GM12878 (cell line): ENCODE results near the gene RAB3B. TPM values are rescaled to one million over a fixed set of nuclear protein-coding genes. Genes with fewer than 3 reads are reported as not detected.

Experiments used
- ATAC-seq: fragments of 200-7000 bp; cut with Tn5 transposase; 3 replicates; pipeline ENCODE4 v1.9.1; 2020; ENCODE audit warnings: mild to moderate bottlenecking, moderate library complexity
- BruUV-seq: library from RNA; stranded (reverse); fragments of 400-500 nt; replicated peaks from 2 replicates; lab custom pipeline; 2021; lab: Mats Ljungman, UMichigan
- CTCF ChIA-PET: fragments of 300-600 bp; sonication (Branson Sonifier 250); formaldehyde crosslinking; extraction: SDS; loops from one replicate; lab custom pipeline; 2021; ENCODE audit warnings: inconsistent platforms; lab: Yijun Ruan, JAX
- POLR2A ChIA-PET: fragments of 350-600 bp; formaldehyde crosslinking; extraction: SDS; loops from one replicate; lab custom pipeline; 2021; ENCODE audit warnings: inconsistent platforms; lab: Charles Lee
- RAD21 ChIA-PET: fragments of 300-600 bp; sonication (Branson Sonifier 250); formaldehyde crosslinking; loops from one replicate; lab custom pipeline; 2023; ENCODE audit warnings: antibody characterized with exemption; ENCODE audit not compliant: unreplicated experiment; lab: Charles Lee
- SMC1A ChIA-PET: fragments of 300-600 bp; sonication (Branson Sonifier 250); formaldehyde crosslinking; loops from one replicate; lab custom pipeline; 2023; ENCODE audit not compliant: unreplicated experiment, uncharacterized antibody; lab: Charles Lee
- DNase-seq: peaks from one replicate; pipeline ENCODE4 v3.0.0-alpha.2; 2011; ENCODE audit warnings: low read depth, low spot score
- FAIRE-seq: peaks from 3 replicates; lab custom pipeline; 2011; peaks lifted over from hg19 to GRCh38; lab: Jason Lieb, UNC
- H2AFZ ChIP-seq: 2 replicates; pipeline ENCODE4 v1.6.0; 2011; ENCODE audit warnings: low read depth, low read length, control low read depth; ENCODE audit not compliant: control insufficient read depth
- H3K27ac ChIP-seq: 2 replicates; pipeline ENCODE4 v1.5.1; 2011; ENCODE audit warnings: control low read depth; ENCODE audit not compliant: control insufficient read depth, insufficient read depth
- H3K27me3 ChIP-seq, 2 experiments: replicated peaks in 1 of 2; 2 replicates each; pipeline versions ENCODE4 v1.6.0 to v1.6.1; 2011; ENCODE audit warnings: low read length in 1 of 2; ENCODE audit not compliant: control insufficient read depth in 2 of 2, insufficient read depth in 2 of 2
- H3K36me3 ChIP-seq, 2 experiments: 2 replicates each; pipeline ENCODE4 v1.5.1; 2011; ENCODE audit warnings: low read length in 1 of 2; ENCODE audit not compliant: control insufficient read depth in 2 of 2, insufficient read depth in 2 of 2
- H3K4me1 ChIP-seq: 2 replicates; pipeline ENCODE4 v1.6.1; 2011; ENCODE audit warnings: mild to moderate bottlenecking, low read length, moderate library complexity, mixed read lengths; ENCODE audit not compliant: control insufficient read depth, insufficient read depth
- H3K4me2 ChIP-seq: 2 replicates; pipeline ENCODE4 v1.6.0; 2011; ENCODE audit warnings: control low read depth; ENCODE audit not compliant: control insufficient read depth, insufficient read depth
- H3K4me3 ChIP-seq: fragments of 200-600 bp; sonication (generic); 2 replicates; pipeline ENCODE4 v1.5.1; 2016
- H3K79me2 ChIP-seq: 2 replicates; pipeline ENCODE4 v1.6.0; 2011; ENCODE audit warnings: low read length; ENCODE audit not compliant: control insufficient read depth, insufficient read depth
- H3K9ac ChIP-seq: 2 replicates; pipeline ENCODE4 v1.8.0; 2011; ENCODE audit warnings: low read length, control low read depth, mixed read lengths; ENCODE audit not compliant: control insufficient read depth, insufficient read depth
- H3K9me3 ChIP-seq: replicated peaks from 3 replicates; pipeline ENCODE4 v1.5.1; 2011; ENCODE audit warnings: mild to moderate bottlenecking, low read length; ENCODE audit not compliant: control insufficient read depth, insufficient read depth
- H4K20me1 ChIP-seq: 2 replicates; pipeline ENCODE4 v1.6.0; 2011; ENCODE audit not compliant: control insufficient read depth, insufficient read depth
- GATAD2B ChIP-seq: fragments of 450-650 bp; conservative IDR thresholded peaks from 2 replicates; pipeline ENCODE4 v1.6.1; 2017; ENCODE audit warnings: low read depth, mild to moderate bottlenecking, moderate library complexity
- IRF4 ChIP-seq: IDR thresholded peaks from 2 replicates; pipeline ENCODE4 v1.6.1; 2011; ENCODE audit warnings: low read depth, low read length
- MLLT1 ChIP-seq: fragments of 450-650 bp; IDR thresholded peaks from 2 replicates; pipeline ENCODE4 v1.6.1; 2016; ENCODE audit warnings: mild to moderate bottlenecking
- NBN ChIP-seq: fragments of 450-650 bp; IDR thresholded peaks from 2 replicates; pipeline ENCODE4 v1.6.1; 2016
- NR2C1 ChIP-seq: fragments of 450-650 bp; IDR thresholded peaks from 2 replicates; pipeline ENCODE4 v1.6.1; 2017; ENCODE audit warnings: antibody characterized with exemption, mild to moderate bottlenecking, moderate library complexity
- NRF1 ChIP-seq: conservative IDR thresholded peaks from 2 replicates; pipeline ENCODE4 v1.6.1; 2011; ENCODE audit warnings: mild to moderate bottlenecking, low read depth, low read length, improper control_type of control experiment
- ZNF274 ChIP-seq: IDR thresholded peaks from one replicate; pipeline ENCODE4 v1.8.0; 2011; ENCODE audit not compliant: insufficient read length, insufficient read depth
- WGBS: methylation state at CpG from one replicate; pipeline ENCODE4 v1.1.6; 2016; ENCODE audit warnings: low lambda C conversion rate; ENCODE audit not compliant: insufficient replicate concordance, insufficient coverage; ENCODE audit errors: missing lambda C conversion rate; 5-methylcytosine and 5-hydroxymethylcytosine counted together
- in situ Hi-C: fragments of 300-500 bp; cut with MboI; formaldehyde crosslinking; loops from 9 replicates; pipeline ENCODE4 v1.14.3; 2018; ENCODE audit warnings: mixed read lengths
- intact Hi-C: fragments of 100-400 bp; cut with micrococcal nuclease; formaldehyde crosslinking; loops from one replicate; pipeline ENCODE4 v1.14.2; 2022; ENCODE audit not compliant: unreplicated experiment
- polyA plus RNA-seq, 11 experiments: library from polyadenylated mRNA; depleted of rRNA in 4 of 11; unstranded in 6 of 11; stranded (reverse) in 5 of 11; fragments of >200 nt; fragmentation: Nextera tagmentation in 4 of 11; fragmentation: Illumina TruSeq in 1 of 11; extraction: Ambion mirVana in 4 of 11; extraction: Trizol in 1 of 11; gene quantifications; 1 replicate in 1 of 11; 2 replicates in 10 of 11; pipeline versions ENCODE4 v1.2.1 to v1.2.3, GENCODE V29; 2011 to 2016; ENCODE audit warnings: inconsistent platforms in 2 of 11, missing spikeins in 2 of 11, low read depth in 1 of 11
- total RNA-seq, 4 experiments: library from RNA; depleted of rRNA in 3 of 4; stranded (reverse); fragments of >200 nt in 3 of 4; fragmentation: Illumina TruSeq in 1 of 4; extraction: Trizol in 1 of 4; gene quantifications; 2 replicates each; pipeline versions ENCODE4 v1.2.1 to v1.2.3, GENCODE V29; 2013 to 2021

Gene RAB3B
- total and polyA plus RNA-seq, 10 of the 15 experiments (the other 5 are each of a cell fraction or from before 2014, with no cell fraction given) = 0.05 to 0.32 (median 0.24) TPM

GRCh38 chr1:51966559-51966958, 23.9 kb downstream of the RAB3B start:
- Histone ChIP-seq H3K4me3 (no peak overlapping the region), H3K4me1 (peaks cover 23% of the 10 kb centered on the region), H3K27ac (no peak overlapping the region), H3K4me2 (no peak overlapping the region), H3K9me3 (no peaks in the 10 kb centered on the region), H2AFZ (no peak overlapping the region), H3K36me3 (no peaks in the 10 kb centered on the region), H3K27me3 (no peaks in the 10 kb centered on the region), H4K20me1 (no peaks in the 10 kb centered on the region), H3K79me2 (no peaks in the 10 kb centered on the region), H3K9ac (no peak overlapping the region)
- intact Hi-C loops (no loop called here), in situ Hi-C loops (no loop called here)
- no peak for ATAC-seq
- DNase-seq = no peak
- ChIA-PET CTCF (interaction anchor here (2.2 kb wide), 1 partner anchor 10 kb away, joined by 6 read pairs; no protein-coding TSS in a partner anchor), SMC1A (interaction anchor here (0.6 to 1.6 kb wide), 3 partner anchors 9 to 121 kb away, joined by 3 to 7 read pairs (median 5); no protein-coding TSS in a partner anchor), POLR2A (interaction anchor here (0.6 to 3.9 kb wide), 3 partner anchors 10 to 322 kb away, joined by 3 to 12 read pairs (median 5); no protein-coding TSS in a partner anchor), RAD21 (interaction anchor here (1.5 kb wide), 1 partner anchor 11 kb away, joined by 4 read pairs; no protein-coding TSS in a partner anchor)
- no TSS peak for BruUV-seq
- no peak for FAIRE-seq
- no peak for TF ChIP-seq GATAD2B
- no peak for TF ChIP-seq NBN
- TF ChIP-seq MLLT1 = no peak
- TF ChIP-seq IRF4 = no peak
- no peak for TF ChIP-seq NR2C1
- no peak for TF ChIP-seq ZNF274
- TF ChIP-seq NRF1 = no peak
- 53% methylated on average over 2 of the region's 2 CpGs for WGBS
